GM18517 (cell line): ENCODE data around the gene REPS1.
"Not testable (repeated sequence)": the region's sequence is repeated elsewhere in the genome, so short reads cannot be mapped to it uniquely, and the experiment has no call there.

ENCODE experiments used
- ATAC-seq: cut with Tn5 transposase; IDR thresholded peaks from one replicate; pipeline ENCODE4 v1.9.1; 2021; ENCODE audit warnings: mild to moderate bottlenecking, moderate library complexity; ENCODE audit not compliant: unreplicated experiment

The REPS1 gene

GRCh38 chr6:138987643-138988468 lies at the start of gene REPS1:
Gene REPS1, minus strand, starts transcription at chr6:138988253. Its CDS starts 571 bp downstream, at chr6:138987682.
- ATAC-seq = peak; percentile 79

GRCh38 chr6:139037490-139037889 lies 49.4 kb upstream of the REPS1 start:
- no peak for ATAC-seq

GRCh38 chr6:139030228-139030963 lies 42.3 kb upstream of the REPS1 start:
- ATAC-seq = peak; percentile 72

- ATAC-seq = peak; percentile 35
Measured at GRCh38 chr6:139029470-139030227, 41.6 kb upstream of the REPS1 start.

GRCh38 chr6:139028658-139029469 lies 40.8 kb upstream of the REPS1 start, which contains the start of gene ABRACL:
Gene ABRACL, plus strand, starts transcription at chr6:139028745. Its CDS starts 5,416 bp downstream, at chr6:139034161.
- peak; percentile 45 for ATAC-seq

- ATAC-seq = peak; percentile 5
Measured at GRCh38 chr6:139028215-139028657, 40.2 kb upstream of the REPS1 start.

- peak; percentile 24 for ATAC-seq
Measured at GRCh38 chr6:139027620-139028182, 39.6 kb upstream of the REPS1 start.

- not testable (repeated sequence) for ATAC-seq
Measured at GRCh38 chr6:139025416-139025815, 37.4 kb upstream of the REPS1 start.

GRCh38 chr6:139020689-139021088 lies 32.6 kb upstream of the REPS1 start:
- ATAC-seq = no peak

GRCh38 chr6:139019722-139020121 lies 31.7 kb upstream of the REPS1 start:
- ATAC-seq = no peak

- ATAC-seq = no peak
Measured at GRCh38 chr6:139017227-139017626, 29.2 kb upstream of the REPS1 start.

GRCh38 chr6:139016337-139017213 lies 28.5 kb upstream of the REPS1 start:
- peak; percentile 83 for ATAC-seq

GRCh38 chr6:139014945-139015344 lies 26.9 kb upstream of the REPS1 start:
- ATAC-seq = no peak

GRCh38 chr6:139013185-139013800 lies 25.2 kb upstream of the REPS1 start:
- ATAC-seq = no peak

- no peak for ATAC-seq
Measured at GRCh38 chr6:139011980-139012379, 23.9 kb upstream of the REPS1 start.

GRCh38 chr6:139010674-139011073 lies 22.6 kb upstream of the REPS1 start:
- no peak for ATAC-seq

GRCh38 chr6:139008117-139008516 lies 20.1 kb upstream of the REPS1 start:
- no peak for ATAC-seq

GRCh38 chr6:139007428-139007827 lies 19.4 kb upstream of the REPS1 start:
- ATAC-seq = no peak

- no peak for ATAC-seq
Measured at GRCh38 chr6:139006477-139006876, 18.4 kb upstream of the REPS1 start.
